NOMO-1 treated with DMSO at 0.1 percent for 48 hours (cell line): ENCODE data around the gene ZMYND19.
"Not testable (repeated sequence)": the region's sequence is repeated elsewhere in the genome, so short reads cannot be mapped to it uniquely, and the experiment has no call there.

Source experiments
- DNase-seq: peaks from one replicate; lab custom pipeline; 2025; ENCODE audit not compliant: unreplicated experiment; lab: John Stamatoyannopoulos, UW

ZMYND19 gene

GRCh38 chr9:137614631-137615386 lies 24.5 kb upstream of the ZMYND19 start:
- no peak for DNase-seq

DNA sequence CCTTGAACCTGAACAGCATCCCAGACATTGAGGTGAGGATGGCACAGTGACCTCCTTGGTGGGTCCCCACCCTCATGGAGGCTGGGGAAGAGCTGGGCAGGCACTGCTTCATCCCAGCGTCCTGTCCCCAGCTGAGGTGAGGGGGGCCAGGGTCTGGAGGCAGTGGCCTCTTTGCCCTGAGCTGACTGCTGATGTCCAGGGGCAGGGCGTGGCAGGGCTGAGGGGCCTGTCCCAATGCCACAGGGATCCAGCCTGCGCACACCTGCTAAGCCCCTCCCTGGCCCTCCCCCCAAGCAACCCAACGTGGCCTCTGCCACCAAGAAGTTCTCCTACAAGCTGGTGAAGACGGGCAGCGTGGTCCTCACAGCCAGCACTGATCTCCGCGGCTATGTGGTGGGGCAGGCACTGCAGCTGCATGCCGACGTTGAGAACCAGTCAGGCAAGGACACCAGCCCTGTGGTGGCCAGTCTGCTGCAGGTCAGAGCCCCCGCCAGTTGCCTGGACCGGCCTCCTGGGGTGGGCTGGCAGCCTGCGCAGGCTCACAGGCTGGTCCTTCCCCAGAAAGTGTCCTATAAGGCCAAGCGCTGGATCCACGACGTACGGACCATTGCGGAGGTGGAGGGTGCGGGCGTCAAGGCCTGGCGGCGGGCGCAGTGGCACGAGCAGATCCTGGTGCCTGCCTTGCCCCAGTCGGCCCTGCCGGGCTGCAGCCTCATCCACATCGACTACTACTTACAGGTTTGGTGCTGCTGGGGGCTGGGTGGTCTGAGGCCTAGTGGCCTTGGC lies 23.6 kb upstream of the ZMYND19 start:
- DNase-seq: no peak

DNA sequence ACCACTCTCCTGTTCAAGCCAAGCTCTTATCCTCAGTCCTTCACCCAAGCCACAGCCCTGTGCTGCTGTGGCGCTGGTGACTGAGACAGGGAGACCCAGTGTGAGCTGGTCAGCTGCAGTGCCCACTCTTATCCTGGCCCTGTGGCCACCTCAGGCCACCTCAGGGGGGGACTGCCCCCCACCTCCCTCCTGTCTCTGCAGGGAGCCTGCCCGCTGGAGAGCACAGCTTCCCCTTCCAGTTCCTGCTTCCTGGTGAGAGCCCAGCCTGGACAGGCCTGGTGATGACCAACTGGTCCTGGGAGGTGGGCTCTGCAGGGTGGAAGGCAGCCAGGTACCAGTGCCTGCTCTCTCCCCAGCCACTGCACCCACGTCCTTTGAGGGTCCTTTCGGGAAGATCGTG lies 22.9 kb upstream of the ZMYND19 start:
- no peak for DNase-seq

DNA sequence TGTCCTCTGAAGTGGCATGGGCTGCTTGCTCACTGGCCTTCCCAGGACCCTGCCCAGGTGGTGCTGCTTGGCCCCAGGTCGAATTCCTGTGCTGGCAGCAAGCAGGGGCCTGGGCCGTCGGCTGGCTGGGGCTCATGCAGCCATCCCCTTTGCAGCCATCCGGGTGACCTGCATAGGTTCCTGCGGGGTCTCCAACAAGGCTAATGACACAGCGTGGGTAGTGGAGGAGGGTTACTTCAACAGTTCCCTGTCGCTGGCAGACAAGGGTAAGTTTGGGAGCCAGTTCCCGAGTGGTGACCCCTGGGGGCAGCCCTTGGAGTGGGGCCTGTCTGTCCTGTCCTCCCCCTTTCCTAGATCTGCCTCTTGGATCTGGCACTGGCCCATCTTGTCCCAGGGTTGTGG lies 22.4 kb upstream of the ZMYND19 start:
- no peak for DNase-seq

- no peak for DNase-seq
These were observed 21.6 kb upstream of the ZMYND19 start for GRCh38 chr9:137611623-137612609.

DNA sequence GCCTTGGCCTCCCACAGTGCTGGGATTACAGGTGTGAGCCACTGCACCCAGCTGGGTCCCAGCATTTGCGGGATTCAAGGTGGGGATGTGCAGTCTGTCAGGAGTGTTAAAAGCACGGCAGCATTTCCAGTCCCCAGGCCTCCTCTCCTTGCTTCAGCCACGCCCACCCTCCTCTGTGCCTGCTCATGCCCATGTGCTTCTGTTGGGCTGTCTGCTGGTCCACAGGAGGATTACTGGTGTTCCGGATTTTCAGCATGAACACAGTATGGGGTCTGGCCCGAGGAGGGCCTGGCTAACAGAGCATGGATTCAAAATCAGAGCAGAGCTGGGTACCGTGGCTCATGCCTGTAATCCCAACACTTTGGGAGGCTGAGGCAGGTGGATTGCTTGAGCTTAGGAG lies 20.6 kb upstream of the ZMYND19 start:
- no peak for DNase-seq

DNA sequence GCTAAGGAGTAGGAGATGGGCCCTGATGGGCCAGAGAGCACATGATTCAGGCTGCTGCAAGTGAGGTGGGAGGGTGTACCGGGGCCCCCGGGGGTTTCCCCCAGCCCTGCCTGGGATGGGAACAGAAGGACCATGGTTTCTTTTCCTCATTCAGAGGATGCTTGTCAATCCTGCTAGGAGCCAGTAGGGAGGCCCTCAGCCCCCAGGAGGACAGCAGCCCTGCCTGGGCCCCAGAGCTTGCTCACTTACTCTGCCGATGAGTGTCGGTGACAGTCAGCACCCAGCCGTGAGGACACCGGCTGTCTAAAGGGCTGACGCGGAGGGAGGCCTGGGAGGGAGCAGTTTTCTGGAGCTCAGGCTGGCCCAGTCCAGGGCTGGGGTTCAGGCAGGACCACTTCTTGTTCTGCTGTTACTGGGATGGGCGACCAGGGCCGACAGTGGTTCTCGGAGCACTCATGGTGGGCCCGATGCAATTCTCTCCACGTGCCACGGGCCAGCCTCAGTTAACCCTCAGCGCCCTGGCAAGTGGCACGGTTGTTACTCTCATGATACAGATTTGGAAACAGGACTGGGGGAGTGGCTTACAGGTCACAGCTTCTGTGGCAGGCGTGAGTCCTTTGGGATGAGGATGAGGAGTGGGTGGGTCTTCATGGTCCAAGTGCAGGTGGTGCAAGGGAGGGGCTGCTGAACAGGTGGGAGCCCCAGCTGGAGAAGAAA lies 17.0 kb upstream of the ZMYND19 start:
- peak; percentile 38 for DNase-seq

GRCh38 chr9:137606734-137607138 lies 16.4 kb upstream of the ZMYND19 start:
- DNase-seq: no peak

DNA sequence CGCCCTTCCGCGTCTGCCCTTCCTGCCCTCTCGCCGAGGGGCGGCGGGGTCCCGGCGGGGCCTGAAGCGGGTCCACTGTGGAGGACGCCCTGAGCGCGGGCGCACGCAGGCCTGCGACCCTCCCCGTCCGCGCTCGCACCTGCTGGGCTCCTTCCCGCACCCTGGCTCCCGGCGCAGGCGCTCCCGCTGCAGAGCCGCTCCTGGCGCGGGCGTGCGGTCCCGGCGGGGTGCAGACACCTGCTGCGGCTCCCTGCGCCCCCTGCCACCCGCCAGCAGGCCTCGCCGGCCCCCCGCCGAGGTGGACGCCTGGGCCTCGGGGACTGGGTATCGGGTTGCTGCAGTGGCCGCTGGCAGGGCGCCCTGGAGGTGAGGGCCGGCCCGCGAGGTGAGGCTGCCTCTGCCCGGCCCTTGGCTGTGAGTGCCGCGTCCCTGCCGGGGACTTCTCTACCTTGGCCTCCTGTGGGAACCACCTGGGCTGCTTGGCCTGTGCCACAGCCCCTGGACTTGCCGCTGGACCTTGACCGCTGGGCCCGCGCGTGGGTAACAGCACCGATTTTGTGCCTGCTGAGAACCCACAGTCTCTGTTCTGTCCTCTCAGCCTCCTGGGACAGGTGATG lies 15.8 kb upstream of the ZMYND19 start:
- DNase-seq: no peak

DNA sequence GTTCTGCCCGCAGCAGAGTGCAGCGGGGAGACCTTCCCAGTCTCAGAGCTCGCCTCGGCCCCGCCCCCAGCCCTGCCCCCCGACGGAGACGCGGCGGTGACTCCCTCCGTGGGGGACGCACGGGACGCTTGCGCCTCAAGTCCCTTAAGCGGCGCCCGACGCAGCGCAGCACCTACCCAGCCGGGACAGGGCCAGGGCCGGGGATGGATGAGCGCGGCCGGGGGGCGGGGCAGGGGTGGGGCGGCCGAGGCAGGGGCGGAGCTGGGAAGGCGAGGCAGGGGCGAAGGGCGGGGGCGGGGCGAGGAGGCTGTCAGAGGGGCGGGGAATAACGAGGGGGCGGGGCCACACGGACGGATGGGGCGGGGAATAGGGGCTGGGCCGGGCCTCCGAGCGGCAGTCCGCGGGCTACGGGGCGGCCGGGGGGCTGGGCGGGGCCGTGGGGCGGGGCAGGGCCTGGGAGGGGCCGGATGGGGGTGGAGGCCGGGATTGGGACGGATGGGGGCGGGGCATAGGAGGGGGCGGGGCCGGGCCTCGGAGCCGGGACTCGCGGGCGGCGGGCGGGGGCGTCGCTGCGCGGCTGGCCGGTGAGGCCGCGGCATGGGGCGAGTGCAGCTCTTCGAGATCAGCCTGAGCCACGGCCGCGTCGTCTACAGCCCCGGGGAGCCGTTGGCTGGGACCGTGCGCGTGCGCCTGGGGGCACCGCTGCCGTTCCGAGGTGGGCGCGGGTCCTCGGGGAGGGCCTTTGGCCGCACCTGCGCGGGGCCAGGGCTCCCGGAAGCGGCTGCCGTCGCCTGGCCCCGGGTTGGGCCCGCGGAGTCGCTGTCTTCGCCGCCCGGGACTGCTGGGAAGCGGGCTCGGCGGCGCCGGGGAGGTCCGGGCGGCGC lies 15.1 kb upstream of the ZMYND19 start, which contains the start of gene ARRDC1:
TSS of gene ARRDC1 (plus strand) at position 566 of the 884 bp plus-strand sequence. CDS start at position 598, 32 bp downstream.
- DNase-seq: peak; percentile 96

DNA sequence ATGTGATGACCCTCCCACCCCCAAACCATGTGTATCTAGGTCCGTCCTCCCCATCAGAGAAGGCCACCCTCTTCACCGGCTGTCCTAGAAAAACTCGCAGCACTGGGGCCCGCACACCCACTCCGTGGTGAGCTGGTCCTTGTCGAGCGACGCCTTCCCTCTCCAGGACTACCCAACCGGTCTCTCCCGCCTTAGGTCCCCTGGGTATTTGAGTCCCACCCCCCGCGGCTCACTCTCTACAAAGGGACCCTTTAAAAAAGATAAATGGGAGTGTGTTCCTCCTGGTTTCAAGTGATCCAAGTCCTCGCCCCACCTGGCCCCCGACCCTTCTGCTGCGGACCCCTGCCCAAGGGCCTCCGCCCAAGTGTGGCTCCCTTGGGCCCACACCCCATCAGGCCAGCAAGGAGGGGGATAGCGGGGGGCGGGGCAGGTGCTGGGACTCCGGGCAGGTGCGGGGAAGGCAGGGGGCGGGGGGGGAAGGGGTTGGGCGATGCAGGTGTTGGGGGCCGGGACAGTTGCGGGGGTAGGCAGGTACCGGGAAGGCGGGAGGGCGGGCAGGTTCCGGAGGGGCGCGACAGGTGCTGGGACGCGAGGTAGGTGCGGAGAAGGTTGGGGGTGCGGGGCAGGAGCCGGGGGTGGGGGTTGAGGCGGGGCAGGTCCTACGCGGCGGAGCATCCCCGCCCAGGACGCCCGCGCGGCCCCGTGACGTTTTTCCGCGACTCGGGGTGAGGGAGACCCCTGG lies 14.2 kb upstream of the ZMYND19 start:
- DNase-seq: no peak

DNA sequence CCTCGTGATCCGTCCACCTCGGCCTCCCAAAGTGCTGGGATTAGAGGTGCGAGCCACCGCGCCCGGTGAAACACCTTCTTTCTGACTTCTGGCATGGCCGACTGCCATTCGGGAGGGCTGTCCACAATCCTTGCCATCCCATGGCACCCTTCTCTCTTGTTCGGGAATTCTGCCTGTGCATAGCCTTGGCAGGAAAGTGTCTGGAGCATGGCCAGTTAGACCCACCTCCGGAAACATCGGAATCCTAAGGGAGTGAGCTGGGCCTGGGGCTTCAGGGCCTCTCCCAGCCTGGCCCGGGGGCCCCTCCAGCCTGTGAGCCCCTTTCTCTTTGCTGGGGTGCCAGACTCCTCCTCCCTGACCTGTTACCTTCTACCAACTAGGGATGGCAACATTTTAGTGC lies 13.6 kb upstream of the ZMYND19 start:
- no peak for DNase-seq

- DNase-seq: peak; percentile 81
These were observed 12.3 kb upstream of the ZMYND19 start for GRCh38 chr9:137602661-137603060.

GRCh38 chr9:137598943-137599342 lies 8.6 kb upstream of the ZMYND19 start:
- no peak for DNase-seq

- not testable (repeated sequence) for DNase-seq
These were observed 6.3 kb upstream of the ZMYND19 start for GRCh38 chr9:137596577-137596976.

- no peak for DNase-seq
These were observed 2.9 kb upstream of the ZMYND19 start for GRCh38 chr9:137593176-137593575.

DNA sequence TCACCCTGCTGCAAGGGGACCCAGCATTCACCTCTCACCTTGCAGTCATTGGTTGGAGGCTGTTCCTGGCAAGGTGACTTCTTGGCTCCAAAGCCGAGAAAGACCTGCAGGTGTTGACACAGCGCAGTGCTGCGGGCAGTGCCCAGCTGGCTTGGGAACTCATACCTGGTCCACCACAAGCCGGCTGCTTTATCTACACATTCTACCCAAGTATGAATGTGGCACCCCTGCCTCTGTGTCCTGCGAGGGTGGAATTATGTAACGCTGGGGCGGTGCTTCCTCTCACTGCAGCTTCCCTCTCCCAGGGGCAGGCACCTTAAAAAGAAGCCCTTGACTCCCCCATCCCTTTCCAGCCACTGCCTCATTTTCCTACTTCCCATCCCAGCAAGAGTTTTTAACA lies 2.5 kb upstream of the ZMYND19 start:
- peak; percentile 43 for DNase-seq

- no peak for DNase-seq
These were observed 216 bp downstream of the ZMYND19 start for GRCh38 chr9:137590123-137590468.
